Keratinocyte (primary cell): Measurements from ENCODE around the gene SCUBE3.

Source experiments
- CTCF ChIP-seq, 3 experiments: IDR thresholded peaks in 1 of 3; conservative IDR thresholded peaks in 1 of 3; optimal IDR thresholded peaks in 1 of 3; 2 replicates in 2 of 3; 3 replicates in 1 of 3; pipeline versions ENCODE3 to v1.5.1; 2011; ENCODE audit warnings: low read length in 3 of 3, mild to moderate bottlenecking in 3 of 3, moderate library complexity in 2 of 3, control low read depth in 1 of 3, inconsistent platforms in 1 of 3; ENCODE audit not compliant: insufficient read depth in 2 of 3; ENCODE audit errors: extremely low read depth in 1 of 3
- EZH2 ChIP-seq: IDR thresholded peaks from one replicate; pipeline ENCODE4 v1.6.1; 2012; ENCODE audit warnings: inconsistent platforms, mild to moderate bottlenecking, low read length, moderate library complexity

DNA sequence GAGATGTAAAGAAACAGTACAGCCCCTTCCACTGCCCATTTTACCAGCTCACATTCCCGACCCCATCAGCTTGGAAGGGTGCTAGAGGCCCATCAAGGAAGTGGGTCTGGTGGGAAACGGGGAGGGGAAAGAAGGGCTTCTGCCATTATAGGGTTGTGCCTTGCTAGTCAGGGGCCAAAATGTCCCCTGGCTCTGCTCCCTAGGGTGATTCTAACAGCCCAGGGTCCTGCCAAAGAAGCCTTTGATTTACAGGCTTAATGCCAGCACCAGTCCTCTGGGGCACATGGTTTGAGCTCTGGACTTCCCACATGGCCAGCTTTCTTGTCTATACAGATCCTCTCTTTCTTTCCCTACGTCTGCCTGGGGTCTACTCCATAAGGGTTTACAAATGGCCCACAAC, 35.2 kb downstream of the SCUBE3 start:
- TF ChIP-seq CTCF (optimal IDR thresholded peaks at IDR 0.05 in 1 of 3, IDR thresholded peaks at IDR 0.05 in 1 of 3, conservative IDR thresholded peaks at IDR 0.05 in 1 of 3; ENCODE audit: extremely low read depth in 1 of 3, insufficient read depth in 2 of 3, low read length in 3 of 3): no peak
- no peak for TF ChIP-seq EZH2
